PC-9 (cell line): ENCODE data around the gene TRIM9. TPM values are rescaled to one million over a fixed set of nuclear protein-coding genes. Genes with fewer than 3 reads are reported as not detected.

Experiments used
- BruUV-seq: library from RNA; stranded (reverse); fragments of 400-500 nt; replicated peaks from 2 replicates; lab custom pipeline; 2021; lab: Mats Ljungman, UMichigan
- CTCF ChIA-PET: fragments of 300-600 bp; sonication (Branson Sonifier 250); formaldehyde crosslinking; loops from one replicate; lab custom pipeline; 2022; ENCODE audit warnings: antibody characterized with exemption; lab: Charles Lee
- POLR2A ChIA-PET: fragments of 300-600 bp; sonication (Branson Sonifier 250); formaldehyde crosslinking; loops from one replicate; lab custom pipeline; 2022; ENCODE audit warnings: antibody characterized with exemption; ENCODE audit not compliant: unreplicated experiment; lab: Charles Lee
- DNase-seq, 2 experiments: peaks; one replicate each; pipeline versions ENCODE4 v3.0.0 to v3.0.0-alpha.2; 2015 to 2022; ENCODE audit warnings: mixed read lengths in 1 of 2
- H2AFZ ChIP-seq: fragments of 200-600 bp; sonication (generic); 2 replicates; pipeline ENCODE4 v1.8.1; 2017; ENCODE audit warnings: antibody characterized with exemption
- H3F3A ChIP-seq: fragments of 200-600 bp; sonication (generic); 2 replicates; pipeline ENCODE4 v1.8.1; 2017; ENCODE audit warnings: antibody characterized with exemption, mild to moderate bottlenecking, low read depth; ENCODE audit not compliant: insufficient read depth
- H3K27ac ChIP-seq: fragments of 200-600 bp; sonication (generic); 2 replicates; pipeline ENCODE4 v1.6.1; 2016; ENCODE audit warnings: mixed run types
- H3K27me3 ChIP-seq: fragments of 200-600 bp; sonication (generic); 2 replicates; pipeline ENCODE4 v1.6.1; 2016; ENCODE audit warnings: low read depth, mixed run types; ENCODE audit not compliant: insufficient read depth
- H3K36me3 ChIP-seq: fragments of 200-600 bp; sonication (generic); 2 replicates; pipeline ENCODE4 v1.6.1; 2016; ENCODE audit warnings: low read depth, mixed run types
- H3K4me1 ChIP-seq: fragments of 200-600 bp; sonication (generic); replicated peaks from 2 replicates; pipeline ENCODE4 v1.6.1; 2016; ENCODE audit warnings: mixed run types; ENCODE audit not compliant: insufficient read depth
- H3K4me2 ChIP-seq: fragments of 200-600 bp; sonication (generic); 2 replicates; pipeline ENCODE4 v1.6.1; 2017; ENCODE audit warnings: mixed run types
- H3K4me3 ChIP-seq: fragments of 200-600 bp; sonication (generic); 2 replicates; pipeline ENCODE4 v1.6.1; 2016; ENCODE audit warnings: mixed run types
- H3K79me2 ChIP-seq: fragments of 200-600 bp; sonication (generic); 2 replicates; pipeline ENCODE4 v1.6.1; 2017; ENCODE audit warnings: low read depth, mixed run types
- H3K9me2 ChIP-seq: fragments of 200-600 bp; sonication (generic); 2 replicates; pipeline ENCODE4 v1.8.1; 2017; ENCODE audit warnings: mild to moderate bottlenecking; ENCODE audit not compliant: insufficient read depth
- H3K9me3 ChIP-seq: fragments of 200-600 bp; sonication (generic); 2 replicates; pipeline ENCODE4 v1.8.1; 2016; ENCODE audit warnings: low read depth; ENCODE audit not compliant: insufficient read depth
- H4K20me1 ChIP-seq: fragments of 200-600 bp; sonication (generic); 2 replicates; pipeline ENCODE4 v1.8.1; 2017; ENCODE audit not compliant: insufficient read depth
- CTCF ChIP-seq: fragments of 200-600 bp; sonication (generic); conservative IDR thresholded peaks from 2 replicates; pipeline ENCODE4 v1.6.1; 2017; ENCODE audit warnings: mixed run types, antibody characterized with exemption, mild to moderate bottlenecking, moderate library complexity
- EZH2 ChIP-seq: fragments of 200-600 bp; sonication (generic); IDR thresholded peaks from 2 replicates; pipeline ENCODE4 v1.8.0; 2017; ENCODE audit warnings: antibody characterized with exemption, low read depth
- intact Hi-C: fragments of 100-400 bp; cut with micrococcal nuclease; formaldehyde crosslinking; loops from one replicate; pipeline ENCODE4 v1.10.0; 2022; ENCODE audit not compliant: unreplicated experiment
- total RNA-seq: library from RNA; stranded (reverse); gene quantifications from 2 replicates; pipeline ENCODE4 v1.2.3, GENCODE V29; 2021

TRIM9 gene
- total RNA-seq, 1 experiment from 2014 or later: 2.1 TPM

GRCh38 chr14:51095854-51096823 lies 1.2 kb upstream of the TRIM9 start:
- ChIA-PET CTCF (interaction anchor here (0.6 to 1.2 kb wide), 3 partner anchors 37 to 212 kb away, joined by 3 to 14 read pairs (median 4); no protein-coding TSS in a partner anchor), POLR2A (interaction anchor here (0.6 kb wide), 1 partner anchor 292 kb away, joined by 9 read pairs; no protein-coding TSS in a partner anchor)
- Histone ChIP-seq H3K27ac (peak overlapping the region; percentile 78), H3K4me1 (peaks cover 19% of the 10 kb centered on the region), H3K27me3 (no peaks in the 10 kb centered on the region), H4K20me1 (no peaks in the 10 kb centered on the region; the same call in 1 of the 2 replicates), H3F3A (peaks cover 8% of the 10 kb centered on the region; the same call in 1 of the 2 replicates), H3K9me3 (no peaks in the 10 kb centered on the region), H3K79me2 (no peaks in the 10 kb centered on the region), H3K4me3 (peak overlapping the region; percentile 76), H3K9me2 (no peaks in the 10 kb centered on the region), H3K4me2 (peak overlapping the region; percentile 99), H2AFZ (peak overlapping the region; percentile 98), H3K36me3 (no peaks in the 10 kb centered on the region)
- DNase-seq: no peak
- intact Hi-C loops: loop anchor here (5.0 to 10.0 kb wide), 2 partner anchors 119 to 139 kb away; no protein-coding TSS in a partner anchor
- TF ChIP-seq EZH2 (no peak), CTCF (no peak)
- BruUV-seq: no TSS peak

DNA sequence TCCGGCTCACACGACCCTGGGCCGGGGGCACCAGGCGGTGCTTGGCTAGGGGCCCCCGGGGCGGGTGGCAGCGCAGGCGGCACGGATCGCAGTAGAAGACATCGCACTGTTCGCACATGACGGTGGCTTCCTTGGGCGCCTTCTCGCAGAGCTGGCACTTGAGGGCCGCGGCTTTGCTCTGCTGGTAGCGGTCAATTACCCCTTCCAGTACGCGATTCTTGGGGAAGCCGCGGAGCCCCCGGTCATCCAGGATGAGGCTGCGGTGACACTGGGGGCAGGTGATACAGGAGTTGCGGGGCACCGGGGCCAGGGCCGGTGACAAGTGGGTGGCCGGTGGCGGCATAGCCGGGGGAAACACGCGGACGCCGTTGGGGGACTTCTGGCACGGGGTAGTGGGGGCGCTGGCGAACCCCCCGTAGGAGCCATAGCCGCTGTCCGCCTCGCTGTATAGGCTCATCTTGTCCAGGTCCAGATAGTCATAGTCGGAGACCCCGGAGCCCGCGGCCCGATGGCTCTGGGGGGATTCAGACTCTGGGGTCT lies 553 bp downstream of the TRIM9 start:
- no peaks in the 10 kb centered on the region for H3K9me2 ChIP-seq
- H2AFZ ChIP-seq: peak overlapping the region; percentile 78
- H3K27ac ChIP-seq: no peak overlapping the region
- no peaks in the 10 kb centered on the region for H3K27me3 ChIP-seq
- H3K4me3 ChIP-seq: peak overlapping the region; percentile 76; the same call in 1 of the 2 replicates
- no TSS peak for BruUV-seq
- peak overlapping the region; percentile 99 for H3K4me2 ChIP-seq
- H3F3A ChIP-seq: peaks cover 8% of the 10 kb centered on the region; the same call in 1 of the 2 replicates
- intact Hi-C loops: loop anchor here (10.0 kb wide), 1 partner anchor 120 kb away; no protein-coding TSS in a partner anchor
- no peaks in the 10 kb centered on the region for H3K36me3 ChIP-seq
- no peak for TF ChIP-seq CTCF
- TF ChIP-seq EZH2: no peak
- DNase-seq: no peak
- no peaks in the 10 kb centered on the region; the same call in 1 of the 2 replicates for H4K20me1 ChIP-seq
- ChIA-PET CTCF (interaction anchor here (0.6 to 0.7 kb wide), 2 partner anchors 117 to 127 kb away, joined by 3 to 4 read pairs; no protein-coding TSS in a partner anchor), POLR2A (interaction anchor here (0.6 to 1.0 kb wide), 4 partner anchors 10 to 427 kb away, joined by 3 to 10 read pairs (median 5); no protein-coding TSS in a partner anchor)
- no peaks in the 10 kb centered on the region for H3K79me2 ChIP-seq
- H3K9me3 ChIP-seq: no peaks in the 10 kb centered on the region
- H3K4me1 ChIP-seq: peaks cover 19% of the 10 kb centered on the region
